Uterus (tissue), 2 donors: ENCODE data around the gene ARRDC1.

Source experiments
- CTCF ChIP-seq, 4 experiments: fragments of 200-600 bp in 2 of 4; fragments of 450-650 bp in 2 of 4; sonication (generic) in 2 of 4; IDR thresholded peaks; one replicate each; pipeline ENCODE4 v1.5.1; 2016 to 2019; ENCODE audit warnings: antibody characterized with exemption in 4 of 4, mild to moderate bottlenecking in 2 of 4, moderate library complexity in 1 of 4
- POLR2A ChIP-seq, 2 donors: fragments of 450-650 bp; IDR thresholded peaks; one replicate each; pipeline ENCODE4 v1.6.1; 2016; ENCODE audit warnings: antibody characterized with exemption in 2 of 2, mild to moderate bottlenecking in 1 of 2, moderate library complexity in 1 of 2

GRCh38 chr9:137613738-137614523 lies 8.4 kb downstream of the ARRDC1 start:
- no peak for TF ChIP-seq CTCF (IDR thresholded peaks at IDR 0.05)
- no peak for TF ChIP-seq POLR2A (IDR thresholded peaks at IDR 0.05)
